A549 (cell line): ENCODE measurements around the gene MS4A2. TPM values are rescaled to one million over a fixed set of nuclear protein-coding genes. Genes with fewer than 3 reads are reported as not detected.

Source experiments
- ATAC-seq, 2 experiments: fragments of 200-7000 bp in 1 of 2; fragments of >200 bp in 1 of 2; cut with Nextera tagmentation in 1 of 2; cut with Tn5 transposase in 1 of 2; 3 replicates each; pipeline versions ENCODE4 v1.8.0 to v1.9.1; 2018 to 2020; ENCODE audit warnings: mild to moderate bottlenecking in 1 of 2, moderate library complexity in 1 of 2
- CTCF ChIA-PET: fragments of 300-600 bp; sonication (Branson Sonifier 250); formaldehyde crosslinking; extraction: SDS; loops from one replicate; lab custom pipeline; 2021; ENCODE audit warnings: antibody characterized with exemption, inconsistent platforms; lab: Yijun Ruan, JAX
- POLR2A ChIA-PET: fragments of 350-600 bp; formaldehyde crosslinking; extraction: SDS; loops from one replicate; lab custom pipeline; 2021; ENCODE audit warnings: antibody characterized with exemption, inconsistent platforms; lab: Yijun Ruan, JAX
- DNase-seq, 2 experiments: peaks; one replicate each; pipeline versions ENCODE4 v3.0.0 to v3.0.0-alpha.2; 2011 to 2016; ENCODE audit warnings: low read depth in 1 of 2, low spot score in 1 of 2
- FAIRE-seq: peaks from 2 replicates; lab custom pipeline; 2011; peaks lifted over from hg19 to GRCh38; lab: Jason Lieb, UNC
- H3K27ac ChIP-seq, 2 experiments: fragments of >200 bp; sonication (Bioruptor Twin); formaldehyde crosslinking; 3 replicates each; pipeline ENCODE4 v1.5.1; 2016 to 2017
- H3K4me1 ChIP-seq: fragments of >200 bp; sonication (Bioruptor Twin); formaldehyde crosslinking; 3 replicates; pipeline ENCODE4 v1.6.1; 2016
- H3K4me2 ChIP-seq: fragments of >200 bp; sonication (Bioruptor Twin); formaldehyde crosslinking; 3 replicates; pipeline ENCODE4 v1.6.1; 2016
- H3K4me3 ChIP-seq: fragments of >200 bp; sonication (Bioruptor Twin); formaldehyde crosslinking; 3 replicates; pipeline ENCODE4 v1.5.1; 2016
- H3K9me3 ChIP-seq: fragments of >200 bp; sonication (Bioruptor Twin); formaldehyde crosslinking; 3 replicates; pipeline ENCODE4 v1.6.1; 2016
- CBX2 ChIP-seq: fragments of 200-600 bp; sonication (generic); IDR thresholded peaks from 2 replicates; pipeline ENCODE4 v1.6.1; 2016; ENCODE audit warnings: low read depth, mild to moderate bottlenecking, borderline replicate concordance
- FOSL2 ChIP-seq, 2 experiments: fragments of 450-650 bp in 1 of 2; fragments of >200 bp in 1 of 2; sonication (Bioruptor Twin) in 1 of 2; formaldehyde crosslinking; IDR thresholded peaks; 2 replicates each; pipeline versions ENCODE4 v1.5.0 to v1.6.1; 2016 to 2020; ENCODE audit warnings: mild to moderate bottlenecking in 1 of 2, moderate library complexity in 1 of 2
- FOXS1 ChIP-seq: fragments of 250-450 bp; sonication (Bioruptor Pico); IDR thresholded peaks from 2 replicates; pipeline ENCODE4 v1.5.0; 2020; ENCODE audit warnings: mild to moderate bottlenecking, moderate library complexity
- GATA3 ChIP-seq: IDR thresholded peaks from 2 replicates; pipeline ENCODE4 v1.6.1; 2012; ENCODE audit warnings: borderline replicate concordance
- KDM1A ChIP-seq: fragments of 200-600 bp; sonication (generic); IDR thresholded peaks from 2 replicates; pipeline ENCODE4 v1.6.1; 2016; ENCODE audit warnings: low read depth, mild to moderate bottlenecking
- MAZ ChIP-seq: fragments of 150-350 bp; IDR thresholded peaks from 2 replicates; pipeline ENCODE4 v1.6.1; 2014; ENCODE audit warnings: antibody characterized with exemption, low read depth, low read length, borderline replicate concordance
- NPAS2 ChIP-seq: fragments of 250-450 bp; sonication (Bioruptor Pico); IDR thresholded peaks from 2 replicates; pipeline ENCODE4 v1.8.0; 2022; ENCODE audit warnings: mild to moderate bottlenecking, moderate library complexity, borderline replicate concordance
- PHF8 ChIP-seq: fragments of 200-600 bp; sonication (generic); IDR thresholded peaks from 2 replicates; pipeline ENCODE4 v1.6.1; 2016; ENCODE audit warnings: low read depth, mild to moderate bottlenecking, antibody characterized with exemption, moderate library complexity, borderline replicate concordance
- POLR2AphosphoS2 ChIP-seq: conservative IDR thresholded peaks from 2 replicates; pipeline ENCODE4 v1.6.1; 2012; ENCODE audit warnings: low read length, improper control_type of control experiment, inconsistent platforms
- RAD21 ChIP-seq, 2 experiments: fragments of >200 bp in 1 of 2; sonication (Bioruptor Twin) in 1 of 2; formaldehyde crosslinking in 1 of 2; IDR thresholded peaks in 1 of 2; conservative IDR thresholded peaks in 1 of 2; 2 replicates in 1 of 2; 3 replicates in 1 of 2; pipeline ENCODE4 v1.6.1; 2012 to 2018; ENCODE audit warnings: inconsistent platforms in 1 of 2
- RFX5 ChIP-seq: fragments of 450-650 bp; IDR thresholded peaks from 2 replicates; pipeline ENCODE4 v1.7.1; 2014; ENCODE audit warnings: antibody characterized with exemption, mild to moderate bottlenecking, moderate library complexity
- RNF2 ChIP-seq: fragments of 200-600 bp; sonication (generic); IDR thresholded peaks from 2 replicates; pipeline ENCODE4 v1.6.1; 2016; ENCODE audit warnings: low read depth, mild to moderate bottlenecking, antibody characterized with exemption, moderate library complexity, borderline replicate concordance
- SMC3 ChIP-seq: fragments of >200 bp; sonication (Bioruptor Twin); formaldehyde crosslinking; IDR thresholded peaks from 3 replicates; pipeline ENCODE4 v1.6.1; 2018; ENCODE audit warnings: inconsistent platforms
- TP53 ChIP-seq: fragments of 250-450 bp; sonication (Bioruptor Pico); IDR thresholded peaks from 2 replicates; pipeline ENCODE4 v1.5.0; 2021; ENCODE audit warnings: mild to moderate bottlenecking, moderate library complexity
- ZFP36 ChIP-seq: fragments of 450-650 bp; IDR thresholded peaks from 2 replicates; pipeline ENCODE4 v1.6.1; 2014; ENCODE audit warnings: borderline replicate concordance; ENCODE audit not compliant: partially characterized antibody
- ZNF302 ChIP-seq: fragments of 250-450 bp; sonication (Bioruptor Pico); IDR thresholded peaks from 2 replicates; pipeline ENCODE4 v1.9.0; 2021; ENCODE audit warnings: inconsistent platforms, mild to moderate bottlenecking, moderate library complexity
- ZSCAN20 ChIP-seq: fragments of 250-450 bp; sonication (Bioruptor Pico); IDR thresholded peaks from 2 replicates; pipeline ENCODE4 v1.8.0; 2022; ENCODE audit warnings: mild to moderate bottlenecking, moderate library complexity
- WGBS: methylation state at CpG from one replicate; pipeline ENCODE4 v1.1.6; 2017; ENCODE audit errors: missing lambda C conversion rate; 5-methylcytosine and 5-hydroxymethylcytosine counted together
- polyA plus RNA-seq, 4 experiments: library from polyadenylated mRNA; depleted of rRNA in 3 of 4; stranded (reverse); fragments of >200 nt; fragmentation: RNase III in 1 of 4; extraction: RNeasy Plus Mini Kit Qiagen cat#74134 plus additional on column Dnase treatment in 1 of 4; gene quantifications; 2 replicates in 3 of 4; 3 replicates in 1 of 4; pipeline ENCODE4 v1.2.3, GENCODE V29; 2011 to 2017
- TF ChIP-seq, protein P1 (sequence below): fragments of >200 bp; sonication (Bioruptor Twin); formaldehyde crosslinking; IDR thresholded peaks from 3 replicates; pipeline ENCODE4 v1.6.1; 2016
- TF ChIP-seq, protein P2 (sequence below): fragments of 250-450 bp; sonication (Bioruptor Pico); IDR thresholded peaks from 2 replicates; pipeline ENCODE4 v1.5.0; 2021; ENCODE audit warnings: mild to moderate bottlenecking, moderate library complexity, borderline replicate concordance
- TF ChIP-seq, protein P3 (sequence below): fragments of >200 bp; sonication (Bioruptor Twin); formaldehyde crosslinking; IDR thresholded peaks from 3 replicates; pipeline ENCODE4 v1.5.1; 2016
- TF ChIP-seq, protein P4 (sequence below): IDR thresholded peaks from 2 replicates; pipeline ENCODE4 v1.6.1; 2012

The MS4A2 gene
- polyA plus RNA-seq, 2 of the 4 experiments (the other 2 are of a cell fraction): not detected

DNA sequence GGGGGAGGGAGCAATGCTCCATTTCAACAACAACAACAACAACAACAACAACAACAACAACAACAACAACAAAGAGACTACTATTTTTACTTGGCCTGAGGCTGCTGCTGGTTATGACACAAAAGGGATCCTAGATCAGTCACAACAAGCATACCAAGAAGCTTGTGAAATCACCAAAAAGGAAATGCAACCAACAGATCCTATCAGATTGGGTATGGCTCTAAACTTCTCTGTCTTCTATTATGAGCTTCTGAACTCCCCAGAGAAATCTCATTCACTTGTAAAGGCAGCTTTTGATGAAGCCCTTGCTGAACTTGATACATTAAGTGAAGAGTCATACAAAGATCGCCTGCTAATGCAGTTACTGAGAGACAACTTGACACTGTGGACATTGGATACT lies 10.5 kb upstream of the MS4A2 start:
- DNase-seq (no peak), FAIRE-seq (no peak), ATAC-seq (no peak)
- Histone ChIP-seq H3K9me3 (no peaks in the 10 kb centered on the region), H3K4me3 (no peak overlapping the region), H3K4me1 (no peaks in the 10 kb centered on the region), H3K4me2 (no peak overlapping the region), H3K27ac (no peak overlapping the region)
- CTCF ChIA-PET: no interaction called here
- TF ChIP-seq FOSL2 (IDR thresholded peaks at IDR 0.05): no peak
- TF ChIP-seq FOSL2 (CRISPR knock-in tag; IDR thresholded peaks at IDR 0.05): no peak
- TF ChIP-seq RFX5: no peak
- no peak for TF ChIP-seq NPAS2 (CRISPR knock-in tag)
- no peak for TF ChIP-seq CBX2
- POLR2A ChIA-PET: no interaction called here
- WGBS: 6% methylated on average over 1 of the region's 1 CpG

DNA sequence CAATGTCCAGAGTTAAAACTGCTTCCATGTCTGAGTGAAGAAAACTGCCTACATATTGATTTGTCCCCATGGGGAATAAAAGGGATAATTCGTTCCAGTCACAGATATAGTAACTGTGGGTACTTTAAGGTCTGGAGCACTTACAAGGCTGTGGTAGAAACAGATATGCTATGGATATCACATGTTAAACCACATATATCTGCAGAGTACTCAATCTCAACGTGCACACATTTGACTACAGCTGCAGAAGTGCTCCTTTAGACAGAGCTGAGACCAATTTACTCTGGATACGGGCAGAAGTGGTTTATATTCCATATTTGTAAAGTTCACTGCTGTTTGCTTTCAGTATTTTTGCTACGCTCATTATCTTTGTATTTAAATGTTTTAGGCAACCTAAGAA lies 9.7 kb upstream of the MS4A2 start:
- Histone ChIP-seq H3K9me3 (no peaks in the 10 kb centered on the region), H3K4me1 (no peaks in the 10 kb centered on the region), H3K27ac (no peak overlapping the region), H3K4me3 (no peak overlapping the region), H3K4me2 (no peak overlapping the region)
- ChIA-PET CTCF (no interaction called here), POLR2A (no interaction called here)
- DNase-seq (no peak), FAIRE-seq (no peak), ATAC-seq (no peak)
- TF ChIP-seq RAD21 (conservative IDR thresholded peaks at IDR 0.05 in 1 of 2, IDR thresholded peaks at IDR 0.05 in 1 of 2): no peak
- TF ChIP-seq GATA3: no peak
- TF ChIP-seq MAZ: no peak
- TF ChIP-seq TP53 (CRISPR knock-in tag): no peak
- TF ChIP-seq FOXS1: no peak
- WGBS: 5% methylated on average over 4 of the region's 4 CpGs

DNA sequence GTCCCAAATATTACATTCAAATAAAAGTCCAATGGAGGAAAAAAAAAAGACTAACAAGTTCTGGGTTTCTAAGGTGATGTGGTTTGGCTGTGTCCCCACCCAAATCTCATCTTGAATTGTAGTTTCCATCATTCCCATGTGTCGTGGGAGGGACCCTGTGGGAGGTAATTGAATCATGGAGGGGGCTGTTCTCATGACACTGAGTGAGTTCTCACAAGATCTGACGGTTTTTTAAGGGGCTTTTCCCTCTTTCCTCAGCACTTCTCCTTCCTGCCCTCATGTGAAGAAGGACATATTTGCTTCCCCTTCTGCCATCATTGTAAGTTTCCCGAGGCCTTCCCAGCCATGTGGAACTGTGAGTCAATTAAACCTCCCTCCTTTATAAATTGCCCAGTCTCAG lies 7.9 kb upstream of the MS4A2 start:
- Histone ChIP-seq H3K27ac (no peak overlapping the region), H3K4me2 (no peak overlapping the region), H3K4me3 (no peak overlapping the region), H3K4me1 (no peaks in the 10 kb centered on the region), H3K9me3 (no peaks in the 10 kb centered on the region)
- TF ChIP-seq PHF8 (no peak), ZFP36 (no peak), ZSCAN20 (no peak), RFX5 (no peak), POLR2AphosphoS2 (no peak), GATA3 (no peak), CBX2 (no peak), RNF2 (no peak)
- TF ChIP-seq, protein P1, sequence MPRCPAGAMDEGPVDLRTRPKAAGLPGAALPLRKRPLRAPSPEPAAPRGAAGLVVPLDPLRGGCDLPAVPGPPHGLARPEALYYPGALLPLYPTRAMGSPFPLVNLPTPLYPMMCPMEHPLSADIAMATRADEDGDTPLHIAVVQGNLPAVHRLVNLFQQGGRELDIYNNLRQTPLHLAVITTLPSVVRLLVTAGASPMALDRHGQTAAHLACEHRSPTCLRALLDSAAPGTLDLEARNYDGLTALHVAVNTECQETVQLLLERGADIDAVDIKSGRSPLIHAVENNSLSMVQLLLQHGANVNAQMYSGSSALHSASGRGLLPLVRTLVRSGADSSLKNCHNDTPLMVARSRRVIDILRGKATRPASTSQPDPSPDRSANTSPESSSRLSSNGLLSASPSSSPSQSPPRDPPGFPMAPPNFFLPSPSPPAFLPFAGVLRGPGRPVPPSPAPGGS: no peak
- TF ChIP-seq, protein P2, sequence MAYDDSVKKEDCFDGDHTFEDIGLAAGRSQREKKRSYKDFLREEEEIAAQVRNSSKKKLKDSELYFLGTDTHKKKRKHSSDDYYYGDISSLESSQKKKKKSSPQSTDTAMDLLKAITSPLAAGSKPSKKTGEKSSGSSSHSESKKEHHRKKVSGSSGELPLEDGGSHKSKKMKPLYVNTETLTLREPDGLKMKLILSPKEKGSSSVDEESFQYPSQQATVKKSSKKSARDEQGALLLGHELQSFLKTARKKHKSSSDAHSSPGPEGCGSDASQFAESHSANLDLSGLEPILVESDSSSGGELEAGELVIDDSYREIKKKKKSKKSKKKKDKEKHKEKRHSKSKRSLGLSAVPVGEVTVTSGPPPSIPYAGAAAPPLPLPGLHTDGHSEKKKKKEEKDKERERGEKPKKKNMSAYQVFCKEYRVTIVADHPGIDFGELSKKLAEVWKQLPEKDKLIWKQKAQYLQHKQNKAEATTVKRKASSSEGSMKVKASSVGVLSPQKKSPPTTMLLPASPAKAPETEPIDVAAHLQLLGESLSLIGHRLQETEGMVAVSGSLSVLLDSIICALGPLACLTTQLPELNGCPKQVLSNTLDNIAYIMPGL (CRISPR knock-in tag): no peak
- 0% methylated on average over 3 of the region's 3 CpGs for WGBS
- FAIRE-seq: no peak
- ChIA-PET CTCF (no interaction called here), POLR2A (no interaction called here)
- no peak for DNase-seq
- ATAC-seq: no peak

DNA sequence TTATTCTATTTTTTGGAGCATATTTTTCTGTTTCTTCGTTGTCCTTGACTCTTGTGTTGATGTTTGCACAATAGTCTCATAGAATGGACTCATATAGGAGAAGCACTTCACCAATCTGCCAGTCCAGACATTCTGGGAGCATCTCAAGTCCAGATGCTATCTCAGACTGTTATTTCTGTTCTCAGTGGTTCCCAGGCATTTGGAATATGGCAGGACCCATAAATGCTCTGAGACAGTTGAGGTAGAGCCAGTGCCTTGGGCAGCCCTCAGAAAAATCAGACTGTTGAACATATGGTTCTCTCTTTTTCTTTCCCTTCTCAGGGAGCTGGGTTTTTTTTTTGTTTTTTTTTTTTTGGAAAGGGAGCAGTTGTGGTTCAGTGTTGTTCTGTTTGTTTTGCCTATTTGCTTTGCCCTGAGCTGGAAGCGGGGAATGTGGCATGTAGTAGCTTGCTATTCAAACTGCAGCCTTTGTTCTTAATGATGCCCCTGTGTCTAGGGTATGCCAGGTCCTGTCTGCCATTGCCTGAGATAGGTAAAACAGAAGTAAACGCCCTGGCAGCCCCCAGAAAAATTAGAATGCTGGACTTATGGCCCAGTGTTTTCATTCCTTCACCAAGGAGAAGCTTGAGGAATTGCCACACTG lies 3.7 kb upstream of the MS4A2 start:
- no peak overlapping the region for H3K4me3 ChIP-seq
- ChIA-PET POLR2A (no interaction called here), CTCF (no interaction called here)
- H3K4me2 ChIP-seq: no peak overlapping the region
- no peak for TF ChIP-seq PHF8
- TF ChIP-seq NPAS2 (CRISPR knock-in tag): no peak
- TF ChIP-seq, protein P3, sequence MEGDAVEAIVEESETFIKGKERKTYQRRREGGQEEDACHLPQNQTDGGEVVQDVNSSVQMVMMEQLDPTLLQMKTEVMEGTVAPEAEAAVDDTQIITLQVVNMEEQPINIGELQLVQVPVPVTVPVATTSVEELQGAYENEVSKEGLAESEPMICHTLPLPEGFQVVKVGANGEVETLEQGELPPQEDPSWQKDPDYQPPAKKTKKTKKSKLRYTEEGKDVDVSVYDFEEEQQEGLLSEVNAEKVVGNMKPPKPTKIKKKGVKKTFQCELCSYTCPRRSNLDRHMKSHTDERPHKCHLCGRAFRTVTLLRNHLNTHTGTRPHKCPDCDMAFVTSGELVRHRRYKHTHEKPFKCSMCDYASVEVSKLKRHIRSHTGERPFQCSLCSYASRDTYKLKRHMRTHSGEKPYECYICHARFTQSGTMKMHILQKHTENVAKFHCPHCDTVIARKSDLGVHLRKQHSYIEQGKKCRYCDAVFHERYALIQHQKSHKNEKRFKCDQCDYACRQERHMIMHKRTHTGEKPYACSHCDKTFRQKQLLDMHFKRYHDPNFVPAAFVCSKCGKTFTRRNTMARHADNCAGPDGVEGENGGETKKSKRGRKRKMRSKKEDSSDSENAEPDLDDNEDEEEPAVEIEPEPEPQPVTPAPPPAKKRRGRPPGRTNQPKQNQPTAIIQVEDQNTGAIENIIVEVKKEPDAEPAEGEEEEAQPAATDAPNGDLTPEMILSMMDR: no peak
- no peak for TF ChIP-seq POLR2AphosphoS2
- no peak for TF ChIP-seq ZNF302 (CRISPR knock-in tag)
- no peak for TF ChIP-seq KDM1A
- no peak for TF ChIP-seq SMC3
- no peak for TF ChIP-seq ZFP36
- TF ChIP-seq GATA3: no peak
- TF ChIP-seq, protein P4, sequence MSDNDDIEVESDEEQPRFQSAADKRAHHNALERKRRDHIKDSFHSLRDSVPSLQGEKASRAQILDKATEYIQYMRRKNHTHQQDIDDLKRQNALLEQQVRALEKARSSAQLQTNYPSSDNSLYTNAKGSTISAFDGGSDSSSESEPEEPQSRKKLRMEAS: no peak
- TF ChIP-seq, protein P2 (CRISPR knock-in tag): no peak
- TF ChIP-seq FOSL2 (IDR thresholded peaks at IDR 0.05): no peak
- TF ChIP-seq FOSL2 (CRISPR knock-in tag; IDR thresholded peaks at IDR 0.05): no peak
- H3K27ac ChIP-seq: no peak overlapping the region
- no peaks in the 10 kb centered on the region for H3K4me1 ChIP-seq
- 0% methylated on average over 3 of the region's 3 CpGs for WGBS
- FAIRE-seq (no peak), ATAC-seq (no peak), DNase-seq (no peak)
- H3K9me3 ChIP-seq: no peaks in the 10 kb centered on the region
